ENCODE results near the gene MOSMO. TPM values are rescaled to one million over a fixed set of nuclear protein-coding genes. Genes with fewer than 3 reads are reported as not detected.
A peak's percentile ranks its signal among the peaks of the same experiment; 100 is the strongest.

The MOSMO gene
- total and polyA plus RNA-seq, 2 of the 13 experiments (the other 11 are each of a cell fraction or from before 2014, with no cell fraction given) = 26.7 to 32.6 TPM

- no peak for TF ChIP-seq ZNF891 (CRISPR knock-in tag; IDR thresholded peaks at IDR 0.05)
- 0 out of 2 replicates have a peak, but pooled peaks have one; percentile 17 for TF ChIP-seq ZNF350 (CRISPR knock-in tag; IDR thresholded peaks at IDR 0.05; ENCODE audit: borderline replicate concordance, low read depth)
- TF ChIP-seq HMGA1 (CRISPR knock-in tag; conservative IDR thresholded peaks at IDR 0.05) = no peak
- TF ChIP-seq LBX2 (CRISPR knock-in tag; IDR thresholded peaks at IDR 0.05; ENCODE audit: borderline replicate concordance) = 0 out of 2 replicates have a peak, but pooled peaks have one; percentile 54
- TF ChIP-seq ELF3 (CRISPR knock-in tag; IDR thresholded peaks at IDR 0.05) = 0 out of 2 replicates have a peak, but pooled peaks have one; percentile 43
- TF ChIP-seq EP300 (IDR thresholded peaks at IDR 0.05; ENCODE audit: low read depth in 2 of 2, low read length in 2 of 2) = peak in 1 of 2 experiments; percentile 27; a peak in 1 of 4 replicates
- TF ChIP-seq EP300 (CRISPR knock-in tag; IDR thresholded peaks at IDR 0.05; ENCODE audit: borderline replicate concordance) = no peak
- TF ChIP-seq PATZ1 (CRISPR knock-in tag; IDR thresholded peaks at IDR 0.05) = peak; percentile 89
- 0 out of 2 replicates have a peak, but pooled peaks have one; percentile 17 for TF ChIP-seq SAFB2 (CRISPR knock-in tag; IDR thresholded peaks at IDR 0.05; ENCODE audit: borderline replicate concordance, low read depth)
- 0 out of 2 replicates have a peak, but pooled peaks have one; percentile 11 for TF ChIP-seq PAXIP1 (CRISPR knock-in tag; conservative IDR thresholded peaks at IDR 0.05)
- TF ChIP-seq ZNF788 (CRISPR knock-in tag; IDR thresholded peaks at IDR 0.05; ENCODE audit: borderline replicate concordance) = no peak
- no peak for TF ChIP-seq ZBTB33 (CRISPR knock-in tag; IDR thresholded peaks at IDR 0.05)
- TF ChIP-seq EHMT2 (IDR thresholded peaks at IDR 0.05; ENCODE audit: borderline replicate concordance, low read depth, low read length) = no peak
- TF ChIP-seq ZNF235 (CRISPR knock-in tag; IDR thresholded peaks at IDR 0.05; ENCODE audit: borderline replicate concordance) = no peak
- TF ChIP-seq DMAP1 (CRISPR knock-in tag; IDR thresholded peaks at IDR 0.05) = no peak
- no peak; the same call in 1 of the 2 replicates for TF ChIP-seq ZBTB8A (CRISPR knock-in tag; IDR thresholded peaks at IDR 0.05; ENCODE audit: borderline replicate concordance, low read depth)
- TF ChIP-seq GTF3A (CRISPR knock-in tag; conservative IDR thresholded peaks at IDR 0.05) = 0 out of 2 replicates have a peak, but pooled peaks have one; percentile 57
- TF ChIP-seq IRF1 (CRISPR knock-in tag; IDR thresholded peaks at IDR 0.05; ENCODE audit: low read depth) = no peak
- TF ChIP-seq NFRKB (IDR thresholded peaks at IDR 0.05) = no peak
- no peak for TF ChIP-seq ZNF556 (CRISPR knock-in tag; IDR thresholded peaks at IDR 0.05; ENCODE audit: borderline replicate concordance)
Measured at GRCh38 chr16:22007159-22007508, 777 bp upstream of the MOSMO start (continued).

Data from HepG2 (cell line).